ENCODE data around the gene PNKP.

The PNKP gene

GRCh38 chr19:49861541-49862378, 5.6 kb downstream of the PNKP start:
- FAIRE-seq (no peak), DNase-seq (ENCODE audit: insufficient read length, low spot score) (no peak)
- TF ChIP-seq POLR2AphosphoS5 (IDR thresholded peaks at IDR 0.05; ENCODE audit: low read depth, low read length), result 0 out of 2 replicates have a peak, but pooled peaks have one; percentile 25
- TF ChIP-seq POLR2A (IDR thresholded peaks at IDR 0.05; ENCODE audit: low read depth, low read length), result no peak

GRCh38 chr19:49861107-49861506, 6.3 kb downstream of the PNKP start:
- FAIRE-seq (no peak), DNase-seq (ENCODE audit: insufficient read length, low spot score) (no peak)
- TF ChIP-seq POU2F2 (IDR thresholded peaks at IDR 0.05; ENCODE audit: low read depth, low read length) (no peak), POLR2A (IDR thresholded peaks at IDR 0.05; ENCODE audit: low read depth, low read length) (no peak), POLR2AphosphoS5 (IDR thresholded peaks at IDR 0.05; ENCODE audit: low read depth, low read length) (no peak), SPI1 (IDR thresholded peaks at IDR 0.05; ENCODE audit: low read depth, low read length) (no peak), PAX5 (IDR thresholded peaks at IDR 0.05; ENCODE audit: insufficient read depth, low read length, severe bottlenecking) (no peak), TAF1 (IDR thresholded peaks at IDR 0.05; ENCODE audit: low read depth, low read length) (no peak)

- FAIRE-seq (no peak), DNase-seq (ENCODE audit: insufficient read length, low spot score) (no peak)
- TF ChIP-seq POLR2A (IDR thresholded peaks at IDR 0.05; ENCODE audit: low read depth, low read length), result 0 out of 2 replicates have a peak, but pooled peaks have one; percentile 25
- no peak for TF ChIP-seq PAX5 (IDR thresholded peaks at IDR 0.05; ENCODE audit: insufficient read depth, low read length, severe bottlenecking)
These were observed 6.9 kb downstream of the PNKP start for GRCh38 chr19:49860336-49861102.

GRCh38 chr19:49859682-49860335, 7.6 kb downstream of the PNKP start:
- DNase-seq (ENCODE audit: insufficient read length, low spot score), result no peak
- FAIRE-seq, result no peak
- no peak for TF ChIP-seq TAF1 (IDR thresholded peaks at IDR 0.05; ENCODE audit: low read depth, low read length)
- TF ChIP-seq POLR2A (IDR thresholded peaks at IDR 0.05; ENCODE audit: low read depth, low read length), result no peak
- no peak for TF ChIP-seq SPI1 (IDR thresholded peaks at IDR 0.05; ENCODE audit: low read depth, low read length)
- TF ChIP-seq POLR2AphosphoS5 (IDR thresholded peaks at IDR 0.05; ENCODE audit: low read depth, low read length), result no peak; the same call in 1 of the 2 replicates
- no peak for TF ChIP-seq PAX5 (IDR thresholded peaks at IDR 0.05; ENCODE audit: insufficient read depth, low read length, severe bottlenecking)
- TF ChIP-seq POU2F2 (IDR thresholded peaks at IDR 0.05; ENCODE audit: low read depth, low read length), result no peak

GRCh38 chr19:49858088-49858985, 9.0 kb downstream of the PNKP start:
- DNase-seq (ENCODE audit: insufficient read length, low spot score), result no peak
- TF ChIP-seq TAF1 (IDR thresholded peaks at IDR 0.05; ENCODE audit: low read depth, low read length) (no peak), PAX5 (IDR thresholded peaks at IDR 0.05; ENCODE audit: insufficient read depth, low read length, severe bottlenecking) (no peak), SPI1 (IDR thresholded peaks at IDR 0.05; ENCODE audit: low read depth, low read length) (no peak), POU2F2 (IDR thresholded peaks at IDR 0.05; ENCODE audit: low read depth, low read length) (no peak), POLR2A (IDR thresholded peaks at IDR 0.05; ENCODE audit: low read depth, low read length) (no peak), POLR2AphosphoS5 (IDR thresholded peaks at IDR 0.05; ENCODE audit: low read depth, low read length) (no peak; the same call in none of the 2 replicates)
- FAIRE-seq, result no peak

- FAIRE-seq (no peak), DNase-seq (ENCODE audit: insufficient read length, low spot score) (no peak)
- TF ChIP-seq TAF1 (IDR thresholded peaks at IDR 0.05; ENCODE audit: low read depth, low read length) (no peak), SPI1 (IDR thresholded peaks at IDR 0.05; ENCODE audit: low read depth, low read length) (no peak)
These were observed 9.6 kb downstream of the PNKP start for GRCh38 chr19:49857838-49858087.

GRCh38 chr19:49857061-49857837, 10.1 kb downstream of the PNKP start:
- DNase-seq (ENCODE audit: insufficient read length, low spot score), result no peak
- TF ChIP-seq POLR2AphosphoS5 (IDR thresholded peaks at IDR 0.05; ENCODE audit: low read depth, low read length) (peak; percentile 15; the same call in 1 of the 2 replicates), PAX5 (IDR thresholded peaks at IDR 0.05; ENCODE audit: insufficient read depth, low read length, severe bottlenecking) (no peak), SPI1 (IDR thresholded peaks at IDR 0.05; ENCODE audit: low read depth, low read length) (no peak)
- no peak for FAIRE-seq

GRCh38 chr19:49856574-49857021, 10.8 kb downstream of the PNKP start:
- TF ChIP-seq POLR2A (IDR thresholded peaks at IDR 0.05; ENCODE audit: low read depth, low read length) (no peak), POU2F2 (IDR thresholded peaks at IDR 0.05; ENCODE audit: low read depth, low read length) (no peak), SPI1 (IDR thresholded peaks at IDR 0.05; ENCODE audit: low read depth, low read length) (no peak), PAX5 (IDR thresholded peaks at IDR 0.05; ENCODE audit: insufficient read depth, low read length, severe bottlenecking) (no peak), POLR2AphosphoS5 (IDR thresholded peaks at IDR 0.05; ENCODE audit: low read depth, low read length) (no peak), TAF1 (IDR thresholded peaks at IDR 0.05; ENCODE audit: low read depth, low read length) (no peak)
- DNase-seq (ENCODE audit: insufficient read length, low spot score) (no peak), FAIRE-seq (no peak)
